Stimulated activated CD4-positive, alpha-beta T cell treated with anti-CD3 and anti-CD28 coated beads, Interleukin-1b, Interleukin-23, amount 100 ng/mL, for 24 hours (primary cell): ENCODE data around the gene PCSK5.

ENCODE experiments used
- DNase-seq, 4 experiments: peaks; one replicate each; pipeline ENCODE4 v3.0.0-alpha.2; 2020; ENCODE audit warnings: low read depth in 4 of 4, low spot score in 1 of 4

Gene PCSK5

GRCh38 chr9:76374783-76375559, 484.5 kb downstream of the PCSK5 start:
- no peak for DNase-seq

GRCh38 chr9:76377791-76378190, 487.3 kb downstream of the PCSK5 start:
- no peak for DNase-seq

GRCh38 chr9:76378367-76379073, 488.0 kb downstream of the PCSK5 start:
- no peak for DNase-seq

- DNase-seq: no peak
Observed at GRCh38 chr9:76379494-76379893, 489.0 kb downstream of the PCSK5 start.

GRCh38 chr9:76390656-76391055, 500.2 kb downstream of the PCSK5 start:
- no peak for DNase-seq

- peak; percentile 77 to 95 (median 88) for DNase-seq
Observed at GRCh38 chr9:76394195-76394959, 503.9 kb downstream of the PCSK5 start, which contains the start of gene RFK. TSS of gene RFK (minus strand) at chr9:76394426. CDS start at chr9:76394171, 255 bp downstream.

- DNase-seq: peak in 3 of 4 experiments; percentile 20 to 45 (median 28)
Observed at GRCh38 chr9:76394960-76395252, 504.4 kb downstream of the PCSK5 start.

- DNase-seq: no peak
Observed at GRCh38 chr9:76395381-76395780, 504.9 kb downstream of the PCSK5 start.

GRCh38 chr9:76396144-76396543, 505.7 kb downstream of the PCSK5 start:
- DNase-seq: no peak

GRCh38 chr9:76396597-76396996, 506.1 kb downstream of the PCSK5 start:
- no peak for DNase-seq

- DNase-seq: no peak
Observed at GRCh38 chr9:76399856-76400255, 509.4 kb downstream of the PCSK5 start.

GRCh38 chr9:76400534-76401096, 510.1 kb downstream of the PCSK5 start:
- DNase-seq: no peak

GRCh38 chr9:76401176-76401575, 510.7 kb downstream of the PCSK5 start:
- DNase-seq: no peak

- no peak for DNase-seq
Observed at GRCh38 chr9:76401580-76402354, 511.3 kb downstream of the PCSK5 start.

- no peak for DNase-seq
Observed at GRCh38 chr9:76403352-76403751, 512.9 kb downstream of the PCSK5 start.

GRCh38 chr9:76404401-76404800, 513.9 kb downstream of the PCSK5 start:
- no peak for DNase-seq

GRCh38 chr9:76405340-76405739, 514.9 kb downstream of the PCSK5 start:
- no peak for DNase-seq

GRCh38 chr9:76405868-76406267, 515.4 kb downstream of the PCSK5 start:
- DNase-seq: no peak
